ENCODE data around the gene RADIL.

- no peak for TF ChIP-seq EP300 (IDR thresholded peaks at IDR 0.05; ENCODE audit: low read depth in 2 of 2, low read length in 2 of 2)
- no peak for TF ChIP-seq EP300 (CRISPR knock-in tag; IDR thresholded peaks at IDR 0.05; ENCODE audit: borderline replicate concordance)
- TF ChIP-seq ZNF883 (CRISPR knock-in tag; IDR thresholded peaks at IDR 0.05; ENCODE audit: not compliant biosample characterization) = no peak
- TF ChIP-seq POLR2AphosphoS5 (IDR thresholded peaks at IDR 0.05; ENCODE audit: low read depth, low read length) = no peak
- no peak for TF ChIP-seq CBX2 (IDR thresholded peaks at IDR 0.05; ENCODE audit: low read depth, low read length)
- TF ChIP-seq CBX2 (CRISPR knock-in tag; IDR thresholded peaks at IDR 0.05; ENCODE audit: low read depth) = no peak
- TF ChIP-seq ZBTB3 (CRISPR knock-in tag; IDR thresholded peaks at IDR 0.05; ENCODE audit: borderline replicate concordance, low read depth) = no peak
- TF ChIP-seq CTCF (CRISPR knock-in tag; IDR thresholded peaks at IDR 0.05) = no peak
- TF ChIP-seq SIN3A (IDR thresholded peaks at IDR 0.05; ENCODE audit: borderline replicate concordance, low read depth, low read length) = no peak
- TF ChIP-seq ATF3 (CRISPR knock-in tag; IDR thresholded peaks at IDR 0.05) = no peak
- TF ChIP-seq, protein P1, sequence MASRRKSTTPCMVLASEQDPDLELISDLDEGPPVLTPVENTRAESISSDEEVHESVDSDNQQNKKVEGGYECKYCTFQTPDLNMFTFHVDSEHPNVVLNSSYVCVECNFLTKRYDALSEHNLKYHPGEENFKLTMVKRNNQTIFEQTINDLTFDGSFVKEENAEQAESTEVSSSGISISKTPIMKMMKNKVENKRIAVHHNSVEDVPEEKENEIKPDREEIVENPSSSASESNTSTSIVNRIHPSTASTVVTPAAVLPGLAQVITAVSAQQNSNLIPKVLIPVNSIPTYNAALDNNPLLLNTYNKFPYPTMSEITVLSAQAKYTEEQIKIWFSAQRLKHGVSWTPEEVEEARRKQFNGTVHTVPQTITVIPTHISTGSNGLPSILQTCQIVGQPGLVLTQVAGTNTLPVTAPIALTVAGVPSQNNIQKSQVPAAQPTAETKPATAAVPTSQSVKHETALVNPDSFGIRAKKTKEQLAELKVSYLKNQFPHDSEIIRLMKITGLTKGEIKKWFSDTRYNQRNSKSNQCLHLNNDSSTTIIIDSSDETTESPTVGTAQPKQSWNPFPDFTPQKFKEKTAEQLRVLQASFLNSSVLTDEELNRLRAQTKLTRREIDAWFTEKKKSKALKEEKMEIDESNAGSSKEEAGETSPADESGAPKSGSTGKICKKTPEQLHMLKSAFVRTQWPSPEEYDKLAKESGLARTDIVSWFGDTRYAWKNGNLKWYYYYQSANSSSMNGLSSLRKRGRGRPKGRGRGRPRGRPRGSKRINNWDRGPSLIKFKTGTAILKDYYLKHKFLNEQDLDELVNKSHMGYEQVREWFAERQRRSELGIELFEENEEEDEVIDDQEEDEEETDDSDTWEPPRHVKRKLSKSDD (CRISPR knock-in tag; IDR thresholded peaks at IDR 0.05; ENCODE audit: low read depth) = no peak
- TF ChIP-seq ZNF766 (CRISPR knock-in tag; IDR thresholded peaks at IDR 0.05; ENCODE audit: borderline replicate concordance) = no peak
- no peak for TF ChIP-seq ZFP36L1 (CRISPR knock-in tag; IDR thresholded peaks at IDR 0.05)
- TF ChIP-seq TERF1 (CRISPR knock-in tag; IDR thresholded peaks at IDR 0.05) = no peak
Observed at GRCh38 chr7:4825081-4825480, 58.4 kb downstream of the RADIL start.
